Hepatocyte (in vitro differentiated cells): ENCODE data around the gene MANF. TPM values are rescaled to one million over a fixed set of nuclear protein-coding genes. Genes with fewer than 3 reads are reported as not detected.
A peak's percentile ranks its signal among the peaks of the same experiment; 100 is the strongest.

ENCODE experiments used
- DNase-seq: peaks from one replicate; pipeline ENCODE4 v3.0.0-alpha.2; 2016; ENCODE audit warnings: low spot score
- H2AFZ ChIP-seq: fragments of 200-600 bp; sonication (generic); 2 replicates; pipeline ENCODE4 v1.6.0; 2016; ENCODE audit warnings: antibody characterized with exemption, mild to moderate bottlenecking
- H3K27ac ChIP-seq: fragments of 200-600 bp; sonication (generic); 2 replicates; pipeline ENCODE4 v1.5.1; 2016; ENCODE audit warnings: mild to moderate bottlenecking
- H3K27me3 ChIP-seq: fragments of 200-600 bp; sonication (generic); 2 replicates; pipeline ENCODE4 v1.6.1; 2016
- H3K36me3 ChIP-seq: fragments of 200-600 bp; sonication (generic); replicated peaks from 2 replicates; pipeline ENCODE4 v1.5.1; 2016; ENCODE audit warnings: low read depth; ENCODE audit not compliant: insufficient read depth
- H3K4me1 ChIP-seq: fragments of 200-600 bp; sonication (generic); 2 replicates; pipeline ENCODE4 v1.5.1; 2016; ENCODE audit warnings: mild to moderate bottlenecking, moderate library complexity; ENCODE audit not compliant: insufficient read depth
- H3K4me2 ChIP-seq: fragments of 200-600 bp; sonication (generic); 2 replicates; pipeline ENCODE4 v1.6.0; 2016
- H3K4me3 ChIP-seq: fragments of 200-600 bp; sonication (generic); 2 replicates; pipeline ENCODE4 v1.5.1; 2016; ENCODE audit warnings: mild to moderate bottlenecking
- H3K79me2 ChIP-seq: fragments of 200-600 bp; sonication (generic); 2 replicates; pipeline ENCODE4 v1.6.0; 2017; ENCODE audit warnings: mild to moderate bottlenecking
- H3K9me2 ChIP-seq: fragments of 200-600 bp; sonication (generic); replicated peaks from 2 replicates; pipeline ENCODE4 v1.6.0; 2017; ENCODE audit warnings: mild to moderate bottlenecking; ENCODE audit not compliant: insufficient read depth
- H3K9me3 ChIP-seq: fragments of 200-600 bp; sonication (generic); 2 replicates; pipeline ENCODE4 v1.5.1; 2016; ENCODE audit warnings: low read depth, mild to moderate bottlenecking
- H4K20me1 ChIP-seq: fragments of 200-600 bp; sonication (generic); 2 replicates; pipeline ENCODE4 v1.6.0; 2016; ENCODE audit warnings: mild to moderate bottlenecking; ENCODE audit not compliant: insufficient read depth, poor library complexity, severe bottlenecking
- CTCF ChIP-seq: fragments of 200-600 bp; sonication (generic); IDR thresholded peaks from 2 replicates; pipeline ENCODE4 v1.5.1; 2016; ENCODE audit warnings: antibody characterized with exemption, mild to moderate bottlenecking; ENCODE audit not compliant: poor library complexity
- EZH2 ChIP-seq: fragments of 200-600 bp; sonication (generic); IDR thresholded peaks from 2 replicates; pipeline ENCODE4 v1.6.1; 2016; ENCODE audit warnings: antibody characterized with exemption, mild to moderate bottlenecking, borderline replicate concordance
- EZH2phosphoT487 ChIP-seq: fragments of 200-600 bp; sonication (generic); IDR thresholded peaks from one replicate; pipeline ENCODE4 v1.6.1; 2018; ENCODE audit warnings: antibody characterized with exemption, mild to moderate bottlenecking, low read depth, moderate library complexity; ENCODE audit not compliant: unreplicated experiment, severe bottlenecking
- WGBS: methylation state at CpG from one replicate; pipeline ENCODE4 v1.1.6; 2016; ENCODE audit warnings: low lambda C conversion rate; ENCODE audit errors: missing lambda C conversion rate; 5-methylcytosine and 5-hydroxymethylcytosine counted together
- polyA plus RNA-seq: library from polyadenylated mRNA; unstranded; fragments of >200 nt; fragmentation: Nextera tagmentation; extraction: Ambion mirVana; gene quantifications from 2 replicates; pipeline ENCODE4 v1.2.1, GENCODE V29; 2016
- total RNA-seq: library from RNA; depleted of rRNA; stranded (reverse); fragments of >200 nt; gene quantifications from 2 replicates; pipeline ENCODE4 v1.2.3, GENCODE V29; 2014

Gene MANF
- total and polyA plus RNA-seq, 2 experiments from 2014 or later: 178 to 225 TPM

- Histone ChIP-seq H3K27me3 (no peaks in the 10 kb centered on the region), H4K20me1 (no peaks in the 10 kb centered on the region), H3K4me3 (no peak overlapping the region), H3K9me3 (no peaks in the 10 kb centered on the region), H3K79me2 (no peaks in the 10 kb centered on the region), H3K4me2 (no peak overlapping the region), H3K27ac (no peak overlapping the region), H3K9me2 (no peaks in the 10 kb centered on the region), H3K36me3 (no peaks in the 10 kb centered on the region), H3K4me1 (peaks cover 14% of the 10 kb centered on the region), H2AFZ (no peak overlapping the region)
- 88% methylated on average over 3 of the region's 3 CpGs for WGBS
- no peak for DNase-seq
- TF ChIP-seq CTCF (no peak), EZH2phosphoT487 (no peak), EZH2 (no peak)
Measured at GRCh38 chr3:51338632-51339031, 46.5 kb upstream of the MANF start.

- H3K27ac ChIP-seq: peak overlapping the region; percentile 90
Measured at GRCh38 chr3:51340013-51340829, 44.9 kb upstream of the MANF start.

GRCh38 chr3:51340989-51341636 is 44.0 kb upstream of the MANF start:
- no peaks in the 10 kb centered on the region for H3K36me3 ChIP-seq
- DNase-seq: no peak
- H3K9me2 ChIP-seq: no peaks in the 10 kb centered on the region
- H4K20me1 ChIP-seq: no peaks in the 10 kb centered on the region
- peaks cover 14% of the 10 kb centered on the region for H3K4me1 ChIP-seq
- no peaks in the 10 kb centered on the region for H3K27me3 ChIP-seq
- H3K79me2 ChIP-seq: no peaks in the 10 kb centered on the region
- H2AFZ ChIP-seq: no peak overlapping the region
- peak overlapping the region; percentile 90 for H3K27ac ChIP-seq
- TF ChIP-seq CTCF (no peak), EZH2phosphoT487 (no peak), EZH2 (no peak)
- H3K4me2 ChIP-seq: peak overlapping the region; percentile 21
- WGBS: 93% methylated on average over 8 of the region's 8 CpGs
- H3K9me3 ChIP-seq: no peaks in the 10 kb centered on the region
- no peak overlapping the region for H3K4me3 ChIP-seq

More at GRCh38 chr3:51340013-51340829, 44.9 kb upstream of the MANF start:
- H3K79me2 ChIP-seq: no peaks in the 10 kb centered on the region
- peak; percentile 75 for DNase-seq
- TF ChIP-seq EZH2phosphoT487 (no peak), EZH2 (no peak), CTCF (no peak)
- H2AFZ ChIP-seq: peak overlapping the region; percentile 37
- no peaks in the 10 kb centered on the region for H3K9me3 ChIP-seq
- no peaks in the 10 kb centered on the region for H4K20me1 ChIP-seq
- H3K9me2 ChIP-seq: no peaks in the 10 kb centered on the region
- WGBS: 58% methylated on average over 4 of the region's 4 CpGs
- H3K36me3 ChIP-seq: no peaks in the 10 kb centered on the region
- peak overlapping the region; percentile 39 for H3K4me2 ChIP-seq
- no peak overlapping the region for H3K4me3 ChIP-seq
- H3K4me1 ChIP-seq: peaks cover 14% of the 10 kb centered on the region
- no peaks in the 10 kb centered on the region for H3K27me3 ChIP-seq
